Measurements from ENCODE around the gene ANO1. TPM values are rescaled to one million over a fixed set of nuclear protein-coding genes. Genes with fewer than 3 reads are reported as not detected.
"Not testable (repeated sequence)": the region's sequence is repeated elsewhere in the genome, so short reads cannot be mapped to it uniquely, and the experiment has no call there.

ANO1 gene
- polyA plus RNA-seq, 3 donors: not detected

GRCh38 chr11:70200212-70200844, 122.2 kb downstream of the ANO1 start:
- Histone ChIP-seq H3K79me2 (ENCODE audit: insufficient read depth, low read length) (peaks cover 26% of the 10 kb centered on the region), H3K4me2 (replicated peaks; ENCODE audit: extremely low read depth, low read length, poor library complexity, severe bottlenecking) (no peak overlapping the region), H3K4me3 (replicated peaks in 1 of 3; ENCODE audit: low read depth in 2 of 3, low read length in 3 of 3) (no peak overlapping the region), H3K27ac (ENCODE audit: low read depth in 1 of 2, low read length in 2 of 2) (no peak overlapping the region), H3K9me3 (replicated peaks in 1 of 2; ENCODE audit: control insufficient read depth in 1 of 2, insufficient read depth in 1 of 2, low read length in 2 of 2) (no peaks in the 10 kb centered on the region), H2AFZ (ENCODE audit: insufficient read depth, low read depth, low read length, poor library complexity, severe bottlenecking) (no peak overlapping the region), H3K9ac (ENCODE audit: insufficient read depth, low read length, poor library complexity, severe bottlenecking) (no peak overlapping the region), H3K4me1 (ENCODE audit: control insufficient read depth in 1 of 2, insufficient read depth in 2 of 2, low read length in 2 of 2) (peaks cover 26 to 34% of the 10 kb centered on the region in 2 donors), H4K20me1 (ENCODE audit: insufficient read depth, low read length) (peaks cover 14% of the 10 kb centered on the region), H3K27me3 (ENCODE audit: control insufficient read depth in 2 of 2, insufficient read depth in 2 of 2, low read length in 2 of 2) (peaks cover 0 to 2% of the 10 kb centered on the region in 2 donors), H3K36me3 (replicated peaks in 1 of 2; ENCODE audit: control insufficient read depth in 1 of 2, insufficient read depth in 2 of 2, low read length in 2 of 2) (peaks cover 0 to 7% of the 10 kb centered on the region in 2 donors)
- H3K27ac Mint-ChIP-seq: no peak overlapping the region
- H3K27me3 Mint-ChIP-seq (ENCODE audit: low read depth in 3 of 3): peaks cover 13 to 21% (median 16%) of the 10 kb centered on the region in 3 donors
- TF ChIP-seq CTCF (IDR thresholded peaks at IDR 0.05): no peak
- no peak for DNase-seq
- 83% methylated on average over 4 of the region's 10 CpGs for WGBS (ENCODE audit: insufficient coverage)
- intact Hi-C loops (cut with micrococcal nuclease): loop anchor here (5.0 to 10.0 kb wide), 4 partner anchors 72 to 903 kb away; partner anchors contain the start of gene PPFIA1 (in 1 of the 2)
- peaks cover 11% of the 10 kb centered on the region in 2 donors for H3K36me3 Mint-ChIP-seq
- peaks cover 0 to 3% (median 0%) of the 10 kb centered on the region in 7 donors for H3K9me3 Mint-ChIP-seq
- peaks cover 35% of the 10 kb centered on the region for H3K4me1 Mint-ChIP-seq
- no peak overlapping the region for H3K4me3 Mint-ChIP-seq

DNA sequence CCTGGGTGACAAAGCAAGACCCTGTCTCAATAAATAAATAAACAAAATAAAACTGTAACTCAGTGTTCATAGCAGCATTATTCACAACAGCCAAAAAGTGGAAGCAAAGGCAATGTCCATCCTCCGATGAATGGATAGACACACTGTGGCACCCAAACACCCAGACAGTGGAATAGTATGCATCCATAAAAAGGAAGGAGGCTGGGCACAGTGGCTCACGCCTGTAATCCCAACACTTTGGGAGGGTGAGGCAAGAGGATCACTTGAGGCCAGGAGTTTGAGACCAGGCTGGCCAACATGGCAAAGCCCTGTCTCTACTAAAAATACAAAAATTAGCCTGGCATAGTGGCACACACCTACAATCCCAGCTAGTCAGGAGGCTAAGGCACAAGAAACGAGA, 122.9 kb downstream of the ANO1 start:
- H3K27ac Mint-ChIP-seq: peak overlapping the region in 2 of 7 donors; percentile 25 to 42
- no CpG with 5 or more reads among the region's 3 CpGs for WGBS (ENCODE audit: insufficient coverage)
- H3K4me3 ChIP-seq (replicated peaks in 1 of 3; ENCODE audit: low read depth in 2 of 3, low read length in 3 of 3); H3K27me3 ChIP-seq (ENCODE audit: control insufficient read depth in 2 of 2, insufficient read depth in 2 of 2, low read length in 2 of 2); H3K9me3 ChIP-seq (replicated peaks in 1 of 2; ENCODE audit: control insufficient read depth in 1 of 2, insufficient read depth in 1 of 2, low read length in 2 of 2); H3K27ac ChIP-seq (ENCODE audit: low read depth in 1 of 2, low read length in 2 of 2); H3K4me2 ChIP-seq (replicated peaks; ENCODE audit: extremely low read depth, low read length, poor library complexity, severe bottlenecking); H2AFZ ChIP-seq (ENCODE audit: insufficient read depth, low read depth, low read length, poor library complexity, severe bottlenecking); DNase-seq; H3K9me3 Mint-ChIP-seq; H3K9ac ChIP-seq (ENCODE audit: insufficient read depth, low read length, poor library complexity, severe bottlenecking): not testable (repeated sequence)
- H3K36me3 ChIP-seq (replicated peaks in 1 of 2; ENCODE audit: control insufficient read depth in 1 of 2, insufficient read depth in 2 of 2, low read length in 2 of 2): peaks cover 4 to 14% of the 10 kb centered on the region in 2 donors
- peaks cover 13 to 21% (median 16%) of the 10 kb centered on the region in 3 donors for H3K27me3 Mint-ChIP-seq (ENCODE audit: low read depth in 3 of 3)
- peak overlapping the region in 1 of 2 donors; percentile 42 for H3K4me3 Mint-ChIP-seq
- H3K36me3 Mint-ChIP-seq: peaks cover 18% of the 10 kb centered on the region in 2 donors
- H3K79me2 ChIP-seq (ENCODE audit: insufficient read depth, low read length): peaks cover 33% of the 10 kb centered on the region
- peaks cover 26 to 36% of the 10 kb centered on the region in 2 donors for H3K4me1 ChIP-seq (ENCODE audit: control insufficient read depth in 1 of 2, insufficient read depth in 2 of 2, low read length in 2 of 2)
- peaks cover 21% of the 10 kb centered on the region for H4K20me1 ChIP-seq (ENCODE audit: insufficient read depth, low read length)
- intact Hi-C loops (cut with micrococcal nuclease): loop anchor here (5.0 to 10.0 kb wide), 4 partner anchors 71 to 904 kb away; partner anchors contain the start of gene PPFIA1 (in 1 of the 2)
- peaks cover 39% of the 10 kb centered on the region for H3K4me1 Mint-ChIP-seq
